Suprapubic skin (tissue), 4 donors: ENCODE data around the gene TTI1. TPM values are rescaled to one million over a fixed set of nuclear protein-coding genes. Genes with fewer than 3 reads are reported as not detected.

Source experiments
- DNase-seq, 2 donors: peaks; one replicate each; pipeline ENCODE4 v3.0.0-alpha.2; 2019; ENCODE audit warnings: low spot score in 2 of 2
- H3K27ac ChIP-seq: fragments of 200-600 bp; sonication (generic); one replicate; pipeline ENCODE4 v1.5.1; 2019
- H3K27me3 ChIP-seq: fragments of 200-600 bp; sonication (generic); one replicate; pipeline ENCODE4 v1.5.1; 2019
- H3K36me3 ChIP-seq: fragments of 200-600 bp; sonication (generic); one replicate; pipeline ENCODE4 v1.5.1; 2019
- H3K4me1 ChIP-seq: fragments of 200-600 bp; sonication (generic); one replicate; pipeline ENCODE4 v1.5.1; 2019
- H3K4me3 ChIP-seq: fragments of 200-600 bp; sonication (generic); one replicate; pipeline ENCODE4 v1.5.1; 2019; ENCODE audit warnings: mild to moderate bottlenecking
- H3K9me3 ChIP-seq: fragments of 200-600 bp; sonication (generic); one replicate; pipeline ENCODE4 v1.5.1; 2019
- CTCF ChIP-seq, 2 donors: fragments of 200-600 bp in 1 of 2; fragments of 450-650 bp in 1 of 2; sonication (generic) in 1 of 2; IDR thresholded peaks; one replicate each; pipeline ENCODE4 v1.5.1; 2016 to 2019; ENCODE audit warnings: antibody characterized with exemption in 2 of 2, mild to moderate bottlenecking in 1 of 2, moderate library complexity in 1 of 2
- EP300 ChIP-seq: sonication (generic); formaldehyde crosslinking; IDR thresholded peaks from one replicate; pipeline ENCODE4 v1.6.1; 2017; ENCODE audit warnings: antibody characterized with exemption
- POLR2A ChIP-seq, 2 donors: fragments of 450-650 bp; IDR thresholded peaks; one replicate each; pipeline ENCODE4 v1.6.1; 2017; ENCODE audit warnings: antibody characterized with exemption in 2 of 2, mild to moderate bottlenecking in 2 of 2, moderate library complexity in 2 of 2
- POLR2AphosphoS5 ChIP-seq, 3 donors: sonication (generic); formaldehyde crosslinking; IDR thresholded peaks; one replicate each; pipeline ENCODE4 v1.6.1; 2017; ENCODE audit warnings: antibody characterized with exemption in 3 of 3
- WGBS: methylation state at CpG from one replicate; pipeline ENCODE4 v1.1.5; 2018; 5-methylcytosine and 5-hydroxymethylcytosine counted together
- total RNA-seq, 4 donors: library from RNA; depleted of rRNA; stranded (reverse); fragments of >200 nt; gene quantifications; one replicate each; pipeline ENCODE4 v1.1.0, GENCODE V29; 2016

Gene TTI1
- total RNA-seq, 4 donors from 2014 or later, result 11.2 to 24.7 (median 17.1) TPM

DNA sequence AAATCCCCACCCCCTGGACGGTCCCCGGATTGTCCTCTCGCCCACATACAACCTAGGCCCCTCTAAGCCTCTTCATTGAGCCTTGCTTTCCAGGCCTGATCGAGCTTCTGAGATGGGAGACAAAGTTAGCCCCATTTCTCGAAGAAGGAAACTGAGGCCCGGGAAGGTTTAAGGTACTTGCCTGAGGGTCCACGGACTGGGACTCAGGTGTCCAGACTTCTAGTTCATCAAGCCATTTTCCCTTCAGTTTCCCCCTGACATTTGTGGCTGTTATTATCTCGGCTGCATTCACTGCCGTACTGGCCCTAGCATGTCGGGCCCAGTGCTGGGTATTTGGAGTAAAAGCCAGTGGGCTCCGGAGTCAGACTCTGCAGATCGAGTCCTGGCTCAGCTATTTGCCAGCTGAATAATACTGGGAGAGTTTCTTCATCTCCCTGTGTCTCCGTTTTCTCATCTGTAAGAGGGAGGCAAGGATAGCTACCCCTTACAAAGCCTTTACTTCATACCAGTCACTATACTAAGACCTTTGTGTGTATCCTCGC, 923 bp upstream of the TTI1 start:
- TF ChIP-seq CTCF (IDR thresholded peaks at IDR 0.05) (no peak), EP300 (no peak), POLR2AphosphoS5 (IDR thresholded peaks at IDR 0.05) (no peak), POLR2A (IDR thresholded peaks at IDR 0.05) (no peak)
- H3K4me1 ChIP-seq, result peaks cover 50% of the 10 kb centered on the region
- peak overlapping the region; percentile 90 for H3K27ac ChIP-seq
- whole genome bisulfite sequencing, result 5% methylated on average over 13 of the region's 14 CpGs
- H3K36me3 ChIP-seq, result no peaks in the 10 kb centered on the region
- H3K4me3 ChIP-seq, result peak overlapping the region; percentile 73
- DNase-seq, result no peak
- no peaks in the 10 kb centered on the region for H3K27me3 ChIP-seq
- no peaks in the 10 kb centered on the region for H3K9me3 ChIP-seq

DNA sequence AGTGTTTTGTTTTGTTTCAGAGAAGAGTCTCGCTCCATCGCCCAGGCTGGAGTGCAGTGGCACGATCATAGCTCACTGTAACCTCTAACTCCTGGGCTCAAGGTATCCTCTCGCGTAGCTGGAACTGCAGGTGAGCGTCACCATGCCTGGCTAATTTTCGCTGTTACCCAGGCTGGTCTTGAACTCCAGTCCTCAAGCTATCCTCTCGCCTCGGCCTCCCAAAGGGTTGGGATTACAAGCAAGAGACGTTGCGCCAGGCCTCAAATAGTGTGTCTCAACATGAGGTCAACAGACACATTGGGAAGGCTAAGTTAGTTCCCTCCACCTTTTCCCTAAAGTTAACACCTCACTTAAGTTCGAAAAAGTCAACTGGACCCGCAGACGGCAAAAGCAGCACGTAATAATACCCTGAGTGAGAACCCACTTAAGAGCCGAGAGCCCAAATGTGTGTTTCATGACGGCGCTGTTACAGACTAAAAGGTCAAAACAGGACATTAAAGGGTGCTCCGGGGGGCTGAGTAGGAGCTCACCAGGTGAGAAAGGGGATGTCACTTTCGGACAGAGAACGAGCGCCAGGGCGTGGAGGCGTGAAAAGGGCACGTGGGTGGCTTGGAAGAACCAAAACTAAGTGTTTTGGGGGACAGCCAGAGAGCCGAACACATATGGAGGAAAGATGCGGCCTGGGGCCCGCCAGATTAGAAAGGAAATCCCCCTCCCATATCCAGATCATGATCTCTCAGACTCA, 499 bp downstream of the TTI1 start:
- Histone ChIP-seq H3K36me3 (no peaks in the 10 kb centered on the region), H3K27ac (peak overlapping the region; percentile 90), H3K4me1 (peaks cover 48% of the 10 kb centered on the region), H3K27me3 (no peaks in the 10 kb centered on the region), H3K4me3 (peak overlapping the region; percentile 73), H3K9me3 (no peaks in the 10 kb centered on the region)
- TF ChIP-seq POLR2A (IDR thresholded peaks at IDR 0.05), result no peak
- 27% methylated on average over 28 of the region's 28 CpGs for WGBS
- DNase-seq, result peak in 1 of 2 donors; percentile 76

DNA sequence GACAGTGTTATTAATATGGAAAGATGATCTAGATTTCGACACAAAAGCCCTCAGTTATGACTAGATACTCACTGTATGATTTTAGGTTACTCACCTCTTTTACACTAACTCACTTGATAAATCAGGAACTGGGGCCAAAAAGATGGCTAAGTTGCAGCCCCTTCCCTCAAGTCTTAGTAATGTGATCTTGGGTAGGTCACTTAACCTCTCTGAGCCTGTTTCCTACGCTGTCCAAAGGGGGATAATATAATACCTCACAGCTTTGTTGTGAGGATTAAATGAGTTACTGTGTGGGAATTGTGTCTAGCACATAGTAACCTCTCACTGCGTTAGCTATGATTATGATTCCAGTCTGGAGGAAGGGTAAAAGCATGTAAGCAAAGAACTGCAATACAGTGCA, 1.3 kb downstream of the TTI1 start:
- whole genome bisulfite sequencing, result 89% methylated on average over 3 of the region's 3 CpGs
- H3K36me3 ChIP-seq, result no peaks in the 10 kb centered on the region
- H3K9me3 ChIP-seq, result no peaks in the 10 kb centered on the region
- TF ChIP-seq POLR2AphosphoS5 (IDR thresholded peaks at IDR 0.05), result no peak
- no peak for TF ChIP-seq CTCF (IDR thresholded peaks at IDR 0.05)
- no peak for TF ChIP-seq POLR2A (IDR thresholded peaks at IDR 0.05)
- no peak for TF ChIP-seq EP300
- no peak for DNase-seq
- no peak overlapping the region for H3K4me3 ChIP-seq
- H3K27me3 ChIP-seq, result no peaks in the 10 kb centered on the region
- peaks cover 40% of the 10 kb centered on the region for H3K4me1 ChIP-seq
- no peak overlapping the region for H3K27ac ChIP-seq

- Histone ChIP-seq H3K4me1 (peaks cover 15% of the 10 kb centered on the region), H3K4me3 (no peak overlapping the region), H3K27me3 (no peaks in the 10 kb centered on the region), H3K36me3 (no peaks in the 10 kb centered on the region), H3K27ac (no peak overlapping the region), H3K9me3 (no peaks in the 10 kb centered on the region)
- TF ChIP-seq POLR2AphosphoS5 (IDR thresholded peaks at IDR 0.05) (no peak), EP300 (no peak), POLR2A (IDR thresholded peaks at IDR 0.05) (no peak), CTCF (IDR thresholded peaks at IDR 0.05) (no peak)
- WGBS, result 94% methylated on average over 3 of the region's 3 CpGs
- no peak for DNase-seq
Observed at GRCh38 chr20:38029453-38029852, 3.8 kb downstream of the TTI1 start.

DNA sequence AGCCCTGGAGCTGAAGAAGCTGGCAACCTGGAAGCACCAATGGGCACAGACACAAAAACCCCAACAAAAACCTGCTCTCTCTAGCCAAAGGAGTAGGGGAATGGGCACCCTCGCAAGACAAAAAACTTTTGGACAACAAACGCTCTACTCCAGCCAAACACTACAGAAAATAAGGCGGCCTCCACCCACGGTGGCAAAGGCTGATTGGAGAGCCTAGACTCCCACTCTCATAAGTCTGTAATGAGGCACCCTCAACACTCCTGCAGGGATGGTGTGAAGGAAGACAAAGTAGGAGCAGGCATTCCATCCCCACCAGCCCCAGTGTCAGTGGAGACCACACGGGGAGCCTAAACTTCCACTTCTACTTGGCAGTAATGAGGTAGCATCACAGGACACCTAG, 8.8 kb downstream of the TTI1 start:
- Histone ChIP-seq H3K27me3 (no peaks in the 10 kb centered on the region), H3K4me1 (no peaks in the 10 kb centered on the region), H3K9me3 (no peaks in the 10 kb centered on the region), H3K4me3 (no peak overlapping the region), H3K27ac (no peak overlapping the region), H3K36me3 (no peaks in the 10 kb centered on the region)
- no peak for DNase-seq
- whole genome bisulfite sequencing, result 64% methylated on average over 4 of the region's 5 CpGs
- no peak for TF ChIP-seq POLR2AphosphoS5 (IDR thresholded peaks at IDR 0.05)

- Histone ChIP-seq H3K36me3 (peaks cover 4% of the 10 kb centered on the region), H3K27ac (no peak overlapping the region), H3K9me3 (no peaks in the 10 kb centered on the region), H3K4me1 (no peaks in the 10 kb centered on the region), H3K27me3 (no peaks in the 10 kb centered on the region), H3K4me3 (no peak overlapping the region)
- no peak for DNase-seq
- TF ChIP-seq POLR2AphosphoS5 (IDR thresholded peaks at IDR 0.05) (no peak), POLR2A (IDR thresholded peaks at IDR 0.05) (no peak), EP300 (no peak), CTCF (IDR thresholded peaks at IDR 0.05) (no peak)
- 80% methylated on average over 5 of the region's 5 CpGs for WGBS
Observed at GRCh38 chr20:38023181-38024001, 9.9 kb downstream of the TTI1 start.
